D721Med (cell line): ENCODE measurements around the gene KANSL1.

Source experiments
- DNase-seq: peaks from one replicate; pipeline ENCODE4 v3.0.0; 2011; ENCODE audit warnings: low spot score; ENCODE audit not compliant: insufficient read length
- FAIRE-seq: peaks from 2 replicates; lab custom pipeline; 2011; peaks lifted over from hg19 to GRCh38; lab: Jason Lieb, UNC
- CTCF ChIP-seq: IDR thresholded peaks from 2 replicates; pipeline ENCODE4 v1.5.1; 2012; ENCODE audit warnings: mild to moderate bottlenecking, control low read depth; ENCODE audit not compliant: insufficient read depth; ENCODE audit errors: missing control alignments

KANSL1 gene

DNA sequence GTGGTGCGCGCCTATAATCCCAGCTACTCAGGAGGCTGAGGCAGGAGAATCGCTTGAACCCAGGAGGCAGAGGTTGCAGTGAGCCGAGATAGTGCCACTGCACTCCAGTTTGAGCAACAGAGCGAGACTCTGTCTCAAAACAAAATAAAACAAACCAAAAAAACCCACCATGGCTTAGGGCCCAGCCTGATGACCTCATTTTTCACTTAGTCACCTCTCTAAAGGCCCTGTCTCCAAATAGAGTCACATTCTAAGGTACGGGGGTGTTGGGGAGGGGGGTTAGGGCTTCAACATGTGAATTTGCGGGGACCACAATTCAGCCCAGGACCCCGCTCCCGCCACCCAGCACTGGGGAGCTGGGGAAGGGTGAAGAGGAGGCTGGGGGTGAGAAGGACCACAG, 195.6 kb downstream of the KANSL1 start:
- no peak for FAIRE-seq
- no peak for TF ChIP-seq CTCF
- no peak for DNase-seq

DNA sequence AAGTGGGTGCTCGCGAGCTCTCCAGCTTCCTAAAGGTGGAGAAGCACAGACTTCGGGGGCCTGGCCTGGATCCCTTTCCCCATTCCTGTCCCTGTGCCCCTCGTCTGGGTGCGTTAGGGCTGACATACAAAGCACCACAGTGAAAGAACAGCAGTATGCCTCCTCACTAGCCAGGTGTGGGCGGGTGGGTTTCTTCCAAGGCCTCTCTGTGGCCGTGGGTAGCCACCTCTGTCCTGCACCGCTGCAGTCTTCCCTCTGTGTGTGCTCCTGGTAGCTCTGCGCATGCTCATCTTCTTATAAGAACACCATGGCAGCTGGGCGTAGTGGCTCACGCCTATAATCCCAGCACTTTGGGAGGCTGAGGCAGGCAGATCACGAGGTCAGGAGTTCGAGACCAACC, 196.1 kb downstream of the KANSL1 start:
- FAIRE-seq = no peak
- DNase-seq = no peak
- TF ChIP-seq CTCF = no peak

- DNase-seq (no peak), FAIRE-seq (no peak)
- no peak for TF ChIP-seq CTCF
Measured at GRCh38 chr17:45996282-45996937, 196.8 kb downstream of the KANSL1 start.

- TF ChIP-seq CTCF = no peak
- no peak for FAIRE-seq
- no peak for DNase-seq
Measured at GRCh38 chr17:45995627-45996270, 197.5 kb downstream of the KANSL1 start.

GRCh38 chr17:45994987-45995386, 198.2 kb downstream of the KANSL1 start:
- no peak for DNase-seq
- no peak for TF ChIP-seq CTCF
- FAIRE-seq = no peak

- TF ChIP-seq CTCF = no peak
- DNase-seq (no peak), FAIRE-seq (no peak)
Measured at GRCh38 chr17:45993962-45994627, 199.1 kb downstream of the KANSL1 start.

DNA sequence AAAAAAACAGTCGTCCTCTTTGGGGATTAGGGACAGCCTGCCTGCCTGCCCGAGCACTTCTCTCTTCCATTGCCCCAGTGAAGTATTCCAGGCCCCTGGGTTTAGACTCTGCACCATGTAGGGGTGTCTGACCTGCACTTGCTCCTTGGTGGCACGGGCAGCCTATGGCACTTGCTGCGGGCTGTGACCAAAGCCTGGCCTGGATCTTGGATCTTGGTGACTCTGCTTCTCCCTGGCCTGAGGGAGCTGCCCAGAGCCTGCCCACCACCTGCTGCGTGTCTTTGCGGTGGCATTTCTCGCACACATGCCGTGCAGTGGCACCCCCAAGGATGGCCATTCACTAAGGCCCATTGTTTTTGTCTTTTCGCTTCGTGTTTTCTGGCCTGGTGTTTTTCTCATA, 200.3 kb downstream of the KANSL1 start:
- FAIRE-seq = no peak
- TF ChIP-seq CTCF = no peak
- no peak for DNase-seq
